Stomach (tissue), 9 donors: ENCODE measurements around the gene LRRC3. TPM values are rescaled to one million over a fixed set of nuclear protein-coding genes. Genes with fewer than 3 reads are reported as not detected.

Experiments
- DNase-seq, 2 donors: peaks; one replicate each; pipeline versions ENCODE4 v3.0.0 to v3.0.0-alpha.2; 2013 to 2019
- H3K27ac ChIP-seq, 5 donors: fragments of 200-600 bp in 4 of 5; sonication (generic) in 4 of 5; one replicate each; pipeline ENCODE4 v1.5.1; 2013 to 2019; ENCODE audit warnings: mild to moderate bottlenecking in 1 of 5, moderate library complexity in 1 of 5
- H3K27me3 ChIP-seq, 3 donors: fragments of 200-600 bp; sonication (generic); one replicate each; pipeline ENCODE4 v1.5.1; 2017 to 2019; ENCODE audit warnings: mixed run types in 1 of 3
- H3K36me3 ChIP-seq, 4 donors: fragments of 200-600 bp; sonication (generic); 1 replicate in 3 of 4; 2 replicates in 1 of 4; pipeline ENCODE4 v1.5.1; 2016 to 2019
- H3K4me1 ChIP-seq, 4 donors: fragments of 200-600 bp; sonication (generic); one replicate each; pipeline ENCODE4 v1.5.1; 2016 to 2019
- H3K4me3 ChIP-seq, 4 donors: fragments of 200-600 bp; sonication (generic) in 3 of 4; one replicate each; pipeline ENCODE4 v1.5.1; 2016 to 2019; ENCODE audit warnings: mild to moderate bottlenecking in 1 of 4
- H3K9me3 ChIP-seq, 4 donors: fragments of 200-600 bp; sonication (generic); one replicate each; pipeline ENCODE4 v1.5.1; 2016 to 2019
- EP300 ChIP-seq: sonication (generic); formaldehyde crosslinking; IDR thresholded peaks from one replicate; pipeline ENCODE4 v1.6.1; 2017; ENCODE audit warnings: antibody characterized with exemption
- POLR2A ChIP-seq, 4 donors: fragments of 450-650 bp; IDR thresholded peaks; one replicate each; pipeline ENCODE4 v1.6.1; 2016; ENCODE audit warnings: antibody characterized with exemption in 4 of 4, control low read depth in 2 of 4, mild to moderate bottlenecking in 1 of 4, moderate library complexity in 1 of 4
- POLR2AphosphoS5 ChIP-seq, 3 donors: sonication (generic); formaldehyde crosslinking; IDR thresholded peaks; one replicate each; pipeline ENCODE4 v1.6.1; 2016; ENCODE audit warnings: antibody characterized with exemption in 3 of 3
- WGBS, 5 donors: extraction: QIAGEN DNeasy Blood & Tissue Kit in 3 of 5; methylation state at CpG; one replicate each; pipeline versions ENCODE4 v1.1.5 to v1.1.7; 2013 to 2018; 5-methylcytosine and 5-hydroxymethylcytosine counted together
- intact Hi-C: fragments of 100-400 bp; cut with DNase I; formaldehyde crosslinking; loops from one replicate; pipeline ENCODE4 v1.15.1; 2023; ENCODE audit warnings: low total_unique reads
- polyA plus RNA-seq, 3 donors: library from polyadenylated mRNA; stranded (reverse); fragments of 200-250 nt; gene quantifications; one replicate each; pipeline ENCODE4 v1.2.3, GENCODE V29; 2013
- total RNA-seq, 5 donors: library from RNA; depleted of rRNA; stranded (reverse); fragments of >200 nt; gene quantifications; one replicate each; pipeline versions ENCODE4 v1.1.0 to v1.2.3, GENCODE V29; 2014 to 2016
- TF ChIP-seq, protein P1 (sequence below), 7 experiments: fragments of 450-650 bp in 4 of 7; fragments of 200-600 bp in 3 of 7; sonication (generic) in 3 of 7; IDR thresholded peaks; one replicate each; pipeline ENCODE4 v1.5.1; 2016 to 2019; ENCODE audit warnings: antibody characterized with exemption in 7 of 7, control low read depth in 2 of 7, mild to moderate bottlenecking in 1 of 7
- donor health status: healthy with polysubstance abuse.
- donor health status: Bipolar disorder and iron deficiency.
- donor health status: healthy.

The LRRC3 gene
- total and polyA plus RNA-seq, 8 donors, result 0.76 to 8.0 (median 1.5) TPM

DNA sequence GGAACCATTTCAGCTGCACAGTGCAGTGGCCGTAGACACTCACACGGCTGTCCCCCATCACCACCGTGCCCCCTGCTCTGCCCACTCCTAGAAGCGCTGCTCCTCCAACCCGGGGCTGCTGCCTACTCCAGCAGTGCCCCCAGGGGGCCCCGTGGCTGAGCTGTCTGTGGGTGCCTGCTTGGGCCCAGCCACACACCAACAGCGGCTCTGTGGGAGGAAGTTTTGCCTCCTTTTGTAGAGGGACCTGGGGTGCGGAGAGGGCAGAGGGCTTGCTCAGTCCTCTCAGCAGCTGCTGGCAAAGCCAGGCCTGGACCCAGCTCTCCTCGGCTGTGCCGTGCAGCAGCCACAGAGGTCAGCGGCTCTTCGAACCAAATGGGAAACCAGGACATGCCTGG is 11.4 kb upstream of the LRRC3 start:
- no peak overlapping the region for H3K27ac ChIP-seq
- H3K27me3 ChIP-seq, result peaks cover 0 to 6% (median 3%) of the 10 kb centered on the region in 3 donors
- intact Hi-C loops, result no loop called here
- 77 to 89% (median 81%) methylated on average over 1 to 12 of the region's 12 CpGs for WGBS, 5 donors
- peaks cover 0 to 4% (median 0%) of the 10 kb centered on the region in 4 donors for H3K36me3 ChIP-seq
- peaks cover 0 to 9% (median 7%) of the 10 kb centered on the region in 4 donors for H3K4me1 ChIP-seq
- no peak overlapping the region for H3K4me3 ChIP-seq
- no peaks in the 10 kb centered on the region for H3K9me3 ChIP-seq
- no peak for DNase-seq
- TF ChIP-seq POLR2AphosphoS5 (IDR thresholded peaks at IDR 0.05), result no peak

- H3K27ac ChIP-seq, result no peak overlapping the region
- H3K36me3 ChIP-seq, result peaks cover 0 to 4% (median 0%) of the 10 kb centered on the region in 4 donors
- peaks cover 0 to 3% (median 2%) of the 10 kb centered on the region in 4 donors for H3K4me1 ChIP-seq
- peaks cover 0 to 9% (median 8%) of the 10 kb centered on the region in 3 donors for H3K27me3 ChIP-seq
- intact Hi-C loops, result no loop called here
- no peak for DNase-seq
- H3K4me3 ChIP-seq, result no peak overlapping the region
- no peak for TF ChIP-seq POLR2AphosphoS5 (IDR thresholded peaks at IDR 0.05)
- no peak for TF ChIP-seq POLR2A (IDR thresholded peaks at IDR 0.05)
- no peak for TF ChIP-seq EP300
- TF ChIP-seq, protein P1, sequence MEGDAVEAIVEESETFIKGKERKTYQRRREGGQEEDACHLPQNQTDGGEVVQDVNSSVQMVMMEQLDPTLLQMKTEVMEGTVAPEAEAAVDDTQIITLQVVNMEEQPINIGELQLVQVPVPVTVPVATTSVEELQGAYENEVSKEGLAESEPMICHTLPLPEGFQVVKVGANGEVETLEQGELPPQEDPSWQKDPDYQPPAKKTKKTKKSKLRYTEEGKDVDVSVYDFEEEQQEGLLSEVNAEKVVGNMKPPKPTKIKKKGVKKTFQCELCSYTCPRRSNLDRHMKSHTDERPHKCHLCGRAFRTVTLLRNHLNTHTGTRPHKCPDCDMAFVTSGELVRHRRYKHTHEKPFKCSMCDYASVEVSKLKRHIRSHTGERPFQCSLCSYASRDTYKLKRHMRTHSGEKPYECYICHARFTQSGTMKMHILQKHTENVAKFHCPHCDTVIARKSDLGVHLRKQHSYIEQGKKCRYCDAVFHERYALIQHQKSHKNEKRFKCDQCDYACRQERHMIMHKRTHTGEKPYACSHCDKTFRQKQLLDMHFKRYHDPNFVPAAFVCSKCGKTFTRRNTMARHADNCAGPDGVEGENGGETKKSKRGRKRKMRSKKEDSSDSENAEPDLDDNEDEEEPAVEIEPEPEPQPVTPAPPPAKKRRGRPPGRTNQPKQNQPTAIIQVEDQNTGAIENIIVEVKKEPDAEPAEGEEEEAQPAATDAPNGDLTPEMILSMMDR (IDR thresholded peaks at IDR 0.05), result no peak
- WGBS, 5 donors, result 74 to 83% (median 80%) methylated on average over 19 to 21 of the region's 21 CpGs
- H3K9me3 ChIP-seq, result no peaks in the 10 kb centered on the region
Observed at GRCh38 chr21:44444286-44444931, 10.9 kb upstream of the LRRC3 start.

GRCh38 chr21:44445145-44445812 is 10.0 kb upstream of the LRRC3 start:
- intact Hi-C loops, result no loop called here
- no peak for DNase-seq
- peaks cover 0 to 5% (median 0%) of the 10 kb centered on the region in 4 donors for H3K4me1 ChIP-seq
- no peak overlapping the region for H3K4me3 ChIP-seq
- H3K27me3 ChIP-seq, result peaks cover 0 to 18% (median 12%) of the 10 kb centered on the region in 3 donors
- no peaks in the 10 kb centered on the region for H3K9me3 ChIP-seq
- no peak overlapping the region for H3K27ac ChIP-seq
- 78 to 84% (median 83%) methylated on average over 19 of the region's 19 CpGs for WGBS, 5 donors
- no peaks in the 10 kb centered on the region for H3K36me3 ChIP-seq
- TF ChIP-seq EP300 (no peak), POLR2A (IDR thresholded peaks at IDR 0.05) (no peak), POLR2AphosphoS5 (IDR thresholded peaks at IDR 0.05) (no peak)
- TF ChIP-seq, protein P1 (IDR thresholded peaks at IDR 0.05), result no peak

DNA sequence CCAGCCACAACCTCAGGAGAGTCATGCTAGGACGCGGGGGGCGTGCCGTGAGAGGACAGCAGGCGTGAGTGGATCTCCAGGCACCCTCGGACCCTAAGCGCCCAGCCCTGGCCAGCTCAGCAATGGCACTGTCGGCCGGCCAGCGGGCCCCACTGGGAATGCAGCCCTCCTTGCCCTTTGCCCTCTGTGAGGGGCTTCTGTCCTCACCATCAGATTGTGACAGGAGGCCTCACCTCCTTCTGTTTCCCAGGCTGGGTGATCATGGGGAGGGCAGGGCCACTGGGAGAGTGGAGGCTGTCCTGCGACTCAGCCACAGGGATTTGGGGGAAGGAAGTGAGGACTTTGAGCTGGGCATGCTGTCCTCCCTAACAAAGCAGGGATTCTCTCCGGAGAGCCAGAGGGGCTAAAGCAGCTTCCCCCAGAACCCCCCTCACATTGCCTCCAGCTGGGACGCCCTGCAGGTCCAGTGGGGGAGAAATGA is 6.6 kb upstream of the LRRC3 start:
- no peak for TF ChIP-seq POLR2A (IDR thresholded peaks at IDR 0.05)
- TF ChIP-seq, protein P1 (IDR thresholded peaks at IDR 0.05), result no peak
- Histone ChIP-seq H3K36me3 (no peaks in the 10 kb centered on the region), H3K4me3 (no peak overlapping the region), H3K27me3 (peaks cover 0 to 22% (median 12%) of the 10 kb centered on the region in 3 donors), H3K4me1 (peaks cover 0 to 5% (median 0%) of the 10 kb centered on the region in 4 donors), H3K9me3 (peaks cover 0 to 8% (median 6%) of the 10 kb centered on the region in 4 donors), H3K27ac (no peak overlapping the region)
- 51 to 63% (median 60%) methylated on average over 3 to 13 of the region's 13 CpGs for WGBS, 5 donors
- intact Hi-C loops, result no loop called here
- DNase-seq, result no peak
